H9 (cell line): ENCODE measurements around the gene SMIM13. TPM values are rescaled to one million over a fixed set of nuclear protein-coding genes. Genes with fewer than 3 reads are reported as not detected.

Experiments used
- DNase-seq: peaks from one replicate; pipeline ENCODE4 v3.0.0-alpha.2; 2017
- H2AFZ ChIP-seq: one replicate; pipeline ENCODE4 v1.6.1; 2013; ENCODE audit warnings: mild to moderate bottlenecking, low read length, control low read depth, moderate library complexity
- H2AK5ac ChIP-seq: 2 replicates; pipeline ENCODE4 v1.6.1; 2013; ENCODE audit warnings: low read length, control low read depth, mixed read lengths; ENCODE audit not compliant: insufficient read length
- H2BK120ac ChIP-seq: one replicate; pipeline ENCODE4 v1.6.1; 2013; ENCODE audit warnings: low read depth, mild to moderate bottlenecking, low read length, control low read depth, inconsistent platforms; ENCODE audit not compliant: poor library complexity, severe bottlenecking
- H2BK12ac ChIP-seq: 2 replicates; pipeline ENCODE4 v1.6.1; 2013; ENCODE audit warnings: low read length, control low read depth, mixed read lengths, low read depth; ENCODE audit not compliant: insufficient read length
- H2BK15ac ChIP-seq: 2 replicates; pipeline ENCODE4 v1.6.1; 2013; ENCODE audit warnings: low read depth, low read length, control low read depth
- H2BK20ac ChIP-seq: one replicate; pipeline ENCODE4 v1.6.1; 2013; ENCODE audit warnings: low read depth, mild to moderate bottlenecking, low read length, control low read depth, inconsistent platforms; ENCODE audit not compliant: poor library complexity, severe bottlenecking
- H2BK5ac ChIP-seq: 2 replicates; pipeline ENCODE4 v1.6.1; 2013; ENCODE audit warnings: low read length, control low read depth, mixed read lengths; ENCODE audit not compliant: insufficient read length
- H3K14ac ChIP-seq: 2 replicates; pipeline ENCODE4 v1.6.1; 2013; ENCODE audit warnings: low read length, control low read depth; ENCODE audit not compliant: insufficient read depth
- H3K18ac ChIP-seq: 2 replicates; pipeline ENCODE4 v1.6.1; 2013; ENCODE audit warnings: low read depth, mild to moderate bottlenecking, mixed read lengths, low read length, control low read depth; ENCODE audit not compliant: insufficient read length
- H3K23ac ChIP-seq: 2 replicates; pipeline ENCODE4 v1.6.1; 2013; ENCODE audit warnings: low read length, control low read depth, mixed read lengths, low read depth; ENCODE audit not compliant: insufficient read length
- H3K23me2 ChIP-seq: 2 replicates; pipeline ENCODE4 v1.6.1; 2013; ENCODE audit warnings: low read depth, mild to moderate bottlenecking, mixed read lengths, low read length, control low read depth; ENCODE audit not compliant: insufficient read length, poor library complexity, severe bottlenecking
- H3K27ac ChIP-seq: 2 replicates; pipeline ENCODE4 v1.5.1; 2013; ENCODE audit warnings: low read length, control low read depth, mixed read lengths, low read depth; ENCODE audit not compliant: insufficient read length
- H3K27me3 ChIP-seq: 2 replicates; pipeline ENCODE4 v1.6.1; 2013; ENCODE audit warnings: low read length, control low read depth, inconsistent platforms; ENCODE audit not compliant: insufficient read depth
- H3K4ac ChIP-seq: 2 replicates; pipeline ENCODE4 v1.6.1; 2013; ENCODE audit warnings: low read depth, mild to moderate bottlenecking, control low read depth, inconsistent platforms, low read length, moderate library complexity
- H3K4me1 ChIP-seq: 2 replicates; pipeline ENCODE4 v1.6.1; 2013; ENCODE audit warnings: low read length, control low read depth, inconsistent platforms; ENCODE audit not compliant: insufficient read depth
- H3K4me2 ChIP-seq: 2 replicates; pipeline ENCODE4 v1.6.1; 2013; ENCODE audit warnings: low read length, control low read depth, mixed read lengths; ENCODE audit not compliant: insufficient read length, insufficient read depth
- H3K56ac ChIP-seq: 2 replicates; pipeline ENCODE4 v1.6.1; 2013; ENCODE audit warnings: low read depth, mild to moderate bottlenecking, mixed read lengths, low read length, control low read depth; ENCODE audit not compliant: insufficient read length
- H3K79me1 ChIP-seq: 2 replicates; pipeline ENCODE4 v1.6.1; 2013; ENCODE audit warnings: low read depth, mild to moderate bottlenecking, moderate library complexity, low read length, control low read depth, inconsistent platforms; ENCODE audit not compliant: insufficient read depth, poor library complexity, severe bottlenecking
- H3K79me2 ChIP-seq: 2 replicates; pipeline ENCODE4 v1.6.1; 2013; ENCODE audit warnings: low read length, control low read depth, inconsistent platforms; ENCODE audit not compliant: insufficient read depth
- H3K9ac ChIP-seq: 2 replicates; pipeline ENCODE4 v1.6.1; 2013; ENCODE audit warnings: low read length, control low read depth, mixed read lengths; ENCODE audit not compliant: insufficient read length; ENCODE audit errors: extremely low read depth
- H3K9me3 ChIP-seq: one replicate; pipeline ENCODE4 v1.6.1; 2013; ENCODE audit warnings: low read depth, low read length, inconsistent platforms; ENCODE audit not compliant: control insufficient read depth
- H3T11ph ChIP-seq: one replicate; pipeline ENCODE4 v1.6.1; 2013; ENCODE audit warnings: mild to moderate bottlenecking, low read length, control low read depth, inconsistent platforms
- H4K20me1 ChIP-seq: one replicate; pipeline ENCODE4 v1.6.1; 2013; ENCODE audit not compliant: control insufficient read depth, insufficient read length, insufficient read depth
- H4K5ac ChIP-seq: 2 replicates; pipeline ENCODE4 v1.6.1; 2013; ENCODE audit warnings: low read depth, mild to moderate bottlenecking, mixed read lengths, low read length, control low read depth; ENCODE audit not compliant: insufficient read length
- H4K8ac ChIP-seq: replicated peaks from 2 replicates; pipeline ENCODE4 v1.6.1; 2013; ENCODE audit warnings: low read length, control low read depth, mixed read lengths, low read depth; ENCODE audit not compliant: insufficient read length
- H4K91ac ChIP-seq: 2 replicates; pipeline ENCODE4 v1.6.1; 2013; ENCODE audit warnings: low read depth, mild to moderate bottlenecking, moderate library complexity, mixed read lengths, low read length, control low read depth; ENCODE audit not compliant: insufficient read length
- H3K27ac Mint-ChIP-seq, 3 experiments: 2 replicates in 2 of 3; 3 replicates in 1 of 3; pipeline ENCODE4 v1.8.0; 2020 to 2021; ENCODE audit warnings: mixed read lengths in 3 of 3, mild to moderate bottlenecking in 1 of 3, moderate library complexity in 1 of 3
- H3K27me3 Mint-ChIP-seq: 2 replicates; pipeline ENCODE4 v1.8.0; 2021; ENCODE audit warnings: low read depth, mild to moderate bottlenecking, moderate library complexity, mixed read lengths
- H3K36me3 Mint-ChIP-seq, 3 experiments: 2 replicates in 2 of 3; 3 replicates in 1 of 3; pipeline ENCODE4 v1.8.0; 2020 to 2021; ENCODE audit warnings: low read depth in 3 of 3, mixed read lengths in 3 of 3; ENCODE audit not compliant: insufficient read depth in 1 of 3
- H3K4me1 Mint-ChIP-seq, 2 experiments: 2 replicates each; pipeline ENCODE4 v1.8.0; 2020; ENCODE audit warnings: mixed read lengths in 2 of 2
- H3K4me3 Mint-ChIP-seq, 2 experiments: 2 replicates in 1 of 2; 3 replicates in 1 of 2; pipeline ENCODE4 v1.8.0; 2020 to 2021; ENCODE audit warnings: mild to moderate bottlenecking in 2 of 2, mixed read lengths in 2 of 2, moderate library complexity in 1 of 2
- H3K9me3 Mint-ChIP-seq, 2 experiments: 2 replicates in 1 of 2; 3 replicates in 1 of 2; pipeline ENCODE4 v1.8.0; 2020; ENCODE audit warnings: mild to moderate bottlenecking in 2 of 2, mixed read lengths in 2 of 2, moderate library complexity in 1 of 2
- CTCF ChIP-seq: fragments of 200-600 bp; sonication (generic); conservative IDR thresholded peaks from 3 replicates; pipeline ENCODE4 v1.8.0; 2021; ENCODE audit warnings: antibody characterized with exemption, mild to moderate bottlenecking
- WGBS: extraction: QIAGEN DNeasy Blood & Tissue Kit; methylation state at CpG from one replicate; pipeline ENCODE4 v1.1.7; 2013; ENCODE audit warnings: missing lambda C conversion rate, low lambda C conversion rate, mixed read lengths; ENCODE audit not compliant: insufficient read length; ENCODE audit errors: extremely low coverage; 5-methylcytosine and 5-hydroxymethylcytosine counted together
- total RNA-seq: library from RNA; stranded (reverse); gene quantifications from 2 replicates; pipeline ENCODE4 v1.2.1, GENCODE V29; 2021

Gene SMIM13
- total RNA-seq, 1 experiment from 2014 or later = 10.6 TPM

- Histone ChIP-seq H2BK15ac (no peak overlapping the region), H4K5ac (no peak overlapping the region), H3K27ac (no peak overlapping the region), H2AFZ (no peak overlapping the region), H2BK5ac (no peak overlapping the region), H2BK120ac (no peak overlapping the region), H3K9ac (no peak overlapping the region), H4K8ac (no peak overlapping the region), H4K20me1 (no peaks in the 10 kb centered on the region), H3K23ac (no peak overlapping the region), H3K14ac (no peak overlapping the region), H3K4me2 (no peak overlapping the region), H2AK5ac (no peak overlapping the region), H3K23me2 (no peaks in the 10 kb centered on the region), H4K91ac (no peak overlapping the region), H3K27me3 (no peaks in the 10 kb centered on the region), H3K79me2 (no peaks in the 10 kb centered on the region), H2BK20ac (no peak overlapping the region), H3K9me3 (no peaks in the 10 kb centered on the region), H3K4ac (no peak overlapping the region), H3K18ac (no peak overlapping the region), H3T11ph (no peak overlapping the region), H3K56ac (no peak overlapping the region), H2BK12ac (no peak overlapping the region), H3K79me1 (no peaks in the 10 kb centered on the region), H3K4me1 (no peaks in the 10 kb centered on the region; the same call in 1 of the 2 replicates)
- no peak for DNase-seq
- WGBS = no CpG with 5 or more reads among the region's 2 CpGs
- Mint-ChIP-seq H3K9me3 (no peaks in the 10 kb centered on the region), H3K27me3 (no peaks in the 10 kb centered on the region; the same call in 1 of the 2 replicates), H3K4me1 (peaks cover 4 to 8% of the 10 kb centered on the region in 2 experiments; a peak in 3 of 4 replicates), H3K36me3 (no peaks in the 10 kb centered on the region), H3K27ac (no peak overlapping the region), H3K4me3 (no peak overlapping the region)
- TF ChIP-seq CTCF = no peak
Observed at GRCh38 chr6:11062715-11063114, 30.9 kb upstream of the SMIM13 start.
